ENCODE data around the gene SEC23B. TPM values are rescaled to one million over a fixed set of nuclear protein-coding genes. Genes with fewer than 3 reads are reported as not detected.
"Not testable (repeated sequence)": the region's sequence is repeated elsewhere in the genome, so short reads cannot be mapped to it uniquely, and the experiment has no call there.

Gene SEC23B
- polyA plus RNA-seq, 1 donor (not counting 4 experiments of a cell fraction or from before 2014, with no cell fraction given) = 102 TPM

DNA sequence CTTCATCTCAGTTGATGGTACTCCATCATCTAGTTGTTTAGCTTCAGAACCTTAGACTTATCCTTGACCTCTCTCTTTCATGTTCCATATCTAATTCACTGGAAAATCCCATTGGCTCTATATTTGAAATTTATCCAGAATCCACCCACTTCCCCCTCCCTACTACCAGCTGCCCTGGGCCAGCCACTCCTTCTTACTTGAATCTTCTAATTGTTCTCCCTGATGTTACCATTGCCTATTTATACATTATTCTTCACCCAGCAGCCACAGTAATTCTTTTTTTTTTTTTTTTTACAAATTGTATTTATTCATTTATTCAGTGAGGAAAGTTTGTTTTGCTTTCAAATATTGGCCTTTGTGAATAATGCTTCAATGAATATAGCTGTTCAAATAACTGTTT, 8.2 kb downstream of the SEC23B start:
- H3K9ac ChIP-seq (ENCODE audit: control insufficient read depth, extremely low read depth, insufficient read depth, low read length) = no peak overlapping the region
- no peak overlapping the region for H3K4me2 ChIP-seq (ENCODE audit: control insufficient read depth, extremely low read depth, insufficient read depth, low read depth, low read length)
- no peaks in the 10 kb centered on the region for H3K9me1 ChIP-seq (ENCODE audit: control insufficient read depth, extremely low read depth, insufficient read depth, low read length)
- H3K9me3 ChIP-seq (ENCODE audit: control insufficient read depth, low read depth, low read length) = no peaks in the 10 kb centered on the region
- H3K79me2 ChIP-seq (ENCODE audit: control insufficient read depth, insufficient read depth, low read length) = peaks cover 23% of the 10 kb centered on the region
- no peaks in the 10 kb centered on the region for H3K4me1 ChIP-seq (ENCODE audit: control insufficient read depth, extremely low read depth, insufficient read depth, low read length)
- no peak for DNase-seq (ENCODE audit: low read depth, low spot score)
- TF ChIP-seq, protein P1, sequence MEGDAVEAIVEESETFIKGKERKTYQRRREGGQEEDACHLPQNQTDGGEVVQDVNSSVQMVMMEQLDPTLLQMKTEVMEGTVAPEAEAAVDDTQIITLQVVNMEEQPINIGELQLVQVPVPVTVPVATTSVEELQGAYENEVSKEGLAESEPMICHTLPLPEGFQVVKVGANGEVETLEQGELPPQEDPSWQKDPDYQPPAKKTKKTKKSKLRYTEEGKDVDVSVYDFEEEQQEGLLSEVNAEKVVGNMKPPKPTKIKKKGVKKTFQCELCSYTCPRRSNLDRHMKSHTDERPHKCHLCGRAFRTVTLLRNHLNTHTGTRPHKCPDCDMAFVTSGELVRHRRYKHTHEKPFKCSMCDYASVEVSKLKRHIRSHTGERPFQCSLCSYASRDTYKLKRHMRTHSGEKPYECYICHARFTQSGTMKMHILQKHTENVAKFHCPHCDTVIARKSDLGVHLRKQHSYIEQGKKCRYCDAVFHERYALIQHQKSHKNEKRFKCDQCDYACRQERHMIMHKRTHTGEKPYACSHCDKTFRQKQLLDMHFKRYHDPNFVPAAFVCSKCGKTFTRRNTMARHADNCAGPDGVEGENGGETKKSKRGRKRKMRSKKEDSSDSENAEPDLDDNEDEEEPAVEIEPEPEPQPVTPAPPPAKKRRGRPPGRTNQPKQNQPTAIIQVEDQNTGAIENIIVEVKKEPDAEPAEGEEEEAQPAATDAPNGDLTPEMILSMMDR (optimal IDR thresholded peaks at IDR 0.05 in 1 of 3, IDR thresholded peaks at IDR 0.05 in 1 of 3, conservative IDR thresholded peaks at IDR 0.05 in 1 of 3; ENCODE audit: extremely low read depth in 1 of 3, insufficient read depth in 2 of 3, low read length in 3 of 3) = no peak
- TF ChIP-seq EZH2 (IDR thresholded peaks at IDR 0.05; ENCODE audit: low read length) = no peak
- H3K27me3 ChIP-seq (ENCODE audit: control insufficient read depth, extremely low read depth, insufficient read depth, low read length) = no peaks in the 10 kb centered on the region
- FAIRE-seq = no peak
- dilution Hi-C loops (cut with MboI; ENCODE audit: extremely low pct_ligation_motif_present, low sequenced_read_pairs) = no loop called here
- no peak overlapping the region for H3K27ac ChIP-seq (ENCODE audit: control insufficient read depth, insufficient read depth, low read length)
- H2AFZ ChIP-seq (ENCODE audit: control insufficient read depth, low read length) = no peak overlapping the region
- H4K20me1 ChIP-seq (ENCODE audit: control insufficient read depth, extremely low read depth, insufficient read depth, low read length) = no peaks in the 10 kb centered on the region
- H3K4me3 ChIP-seq (ENCODE audit: control insufficient read depth in 2 of 3, extremely low read depth in 1 of 3, insufficient read depth in 2 of 3, low read depth in 1 of 3, low read length in 3 of 3) = no peak overlapping the region
- peaks cover 10 to 15% of the 10 kb centered on the region in 2 experiments for H3K36me3 ChIP-seq (ENCODE audit: control insufficient read depth in 2 of 2, extremely low read depth in 1 of 2, insufficient read depth in 2 of 2, low read length in 2 of 2)

DNA sequence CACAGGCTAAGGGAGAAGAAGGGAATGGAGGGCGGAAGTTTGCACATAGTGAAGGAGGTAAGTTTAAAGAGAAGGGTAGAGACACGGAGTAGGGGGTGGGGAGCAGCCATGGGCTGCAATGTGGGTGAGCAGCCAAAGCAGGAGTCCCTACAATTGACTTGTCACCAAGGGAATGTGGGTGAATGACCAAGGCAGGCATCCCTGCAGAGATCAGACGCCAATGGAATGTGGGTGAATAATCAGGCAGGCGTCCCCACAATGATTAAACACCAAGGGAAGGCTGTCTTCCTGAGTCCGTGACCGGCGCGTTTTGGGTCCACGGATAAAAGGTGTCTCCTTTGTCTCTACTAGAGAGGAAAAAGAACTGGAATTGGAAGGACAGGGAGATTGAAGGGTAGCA, 14.3 kb downstream of the SEC23B start:
- H3K27ac ChIP-seq (ENCODE audit: control insufficient read depth, insufficient read depth, low read length); H4K20me1 ChIP-seq (ENCODE audit: control insufficient read depth, extremely low read depth, insufficient read depth, low read length); H2AFZ ChIP-seq (ENCODE audit: control insufficient read depth, low read length); FAIRE-seq; DNase-seq (ENCODE audit: low read depth, low spot score); H3K4me3 ChIP-seq (ENCODE audit: control insufficient read depth in 2 of 3, extremely low read depth in 1 of 3, insufficient read depth in 2 of 3, low read depth in 1 of 3, low read length in 3 of 3); H3K4me2 ChIP-seq (ENCODE audit: control insufficient read depth, extremely low read depth, insufficient read depth, low read depth, low read length); H3K27me3 ChIP-seq (ENCODE audit: control insufficient read depth, extremely low read depth, insufficient read depth, low read length); H3K9ac ChIP-seq (ENCODE audit: control insufficient read depth, extremely low read depth, insufficient read depth, low read length); H3K79me2 ChIP-seq (ENCODE audit: control insufficient read depth, insufficient read depth, low read length); dilution Hi-C loops (cut with MboI; ENCODE audit: extremely low pct_ligation_motif_present, low sequenced_read_pairs); H3K9me3 ChIP-seq (ENCODE audit: control insufficient read depth, low read depth, low read length); H3K9me1 ChIP-seq (ENCODE audit: control insufficient read depth, extremely low read depth, insufficient read depth, low read length): not testable (repeated sequence)
- H3K36me3 ChIP-seq (ENCODE audit: control insufficient read depth in 2 of 2, extremely low read depth in 1 of 2, insufficient read depth in 2 of 2, low read length in 2 of 2) = peaks cover 13 to 28% of the 10 kb centered on the region in 2 experiments
- H3K4me1 ChIP-seq (ENCODE audit: control insufficient read depth, extremely low read depth, insufficient read depth, low read length) = peaks cover 18% of the 10 kb centered on the region

DNA sequence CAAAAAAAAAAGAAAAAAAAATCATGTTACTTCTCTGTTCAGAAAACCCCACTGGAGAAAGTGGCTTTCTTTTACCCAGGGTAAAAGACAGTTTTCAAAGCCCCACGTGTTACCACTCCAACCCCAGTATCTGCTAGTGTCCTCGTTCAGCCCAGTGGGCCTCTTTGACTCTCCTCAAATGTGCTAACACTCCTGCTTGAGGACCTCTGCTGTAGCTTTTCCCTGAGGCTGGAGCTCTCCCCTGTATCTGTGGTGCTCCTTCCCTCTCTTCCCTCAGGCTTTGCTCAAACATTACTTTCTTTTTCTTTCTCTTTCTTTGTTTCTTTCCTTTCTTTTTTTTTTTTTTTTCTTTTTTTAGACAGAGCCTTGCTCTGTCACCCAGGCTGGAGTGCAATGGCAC, 15.3 kb downstream of the SEC23B start:
- Histone ChIP-seq H3K79me2 (ENCODE audit: control insufficient read depth, insufficient read depth, low read length) (peaks cover 8% of the 10 kb centered on the region), H3K4me1 (ENCODE audit: control insufficient read depth, extremely low read depth, insufficient read depth, low read length) (peaks cover 23% of the 10 kb centered on the region), H3K4me2 (ENCODE audit: control insufficient read depth, extremely low read depth, insufficient read depth, low read depth, low read length) (no peak overlapping the region), H3K9me3 (ENCODE audit: control insufficient read depth, low read depth, low read length) (no peaks in the 10 kb centered on the region), H3K9me1 (ENCODE audit: control insufficient read depth, extremely low read depth, insufficient read depth, low read length) (no peaks in the 10 kb centered on the region), H3K9ac (ENCODE audit: control insufficient read depth, extremely low read depth, insufficient read depth, low read length) (no peak overlapping the region), H2AFZ (ENCODE audit: control insufficient read depth, low read length) (no peak overlapping the region), H4K20me1 (ENCODE audit: control insufficient read depth, extremely low read depth, insufficient read depth, low read length) (no peaks in the 10 kb centered on the region), H3K4me3 (ENCODE audit: control insufficient read depth in 2 of 3, extremely low read depth in 1 of 3, insufficient read depth in 2 of 3, low read depth in 1 of 3, low read length in 3 of 3) (no peak overlapping the region), H3K27ac (ENCODE audit: control insufficient read depth, insufficient read depth, low read length) (no peak overlapping the region), H3K36me3 (ENCODE audit: control insufficient read depth in 2 of 2, extremely low read depth in 1 of 2, insufficient read depth in 2 of 2, low read length in 2 of 2) (peaks cover 17 to 36% of the 10 kb centered on the region in 2 experiments), H3K27me3 (ENCODE audit: control insufficient read depth, extremely low read depth, insufficient read depth, low read length) (no peaks in the 10 kb centered on the region)
- DNase-seq (ENCODE audit: low read depth, low spot score) = no peak
- no peak for FAIRE-seq
- TF ChIP-seq EZH2 (IDR thresholded peaks at IDR 0.05; ENCODE audit: low read length) = no peak
- TF ChIP-seq, protein P1 (optimal IDR thresholded peaks at IDR 0.05 in 1 of 3, IDR thresholded peaks at IDR 0.05 in 1 of 3, conservative IDR thresholded peaks at IDR 0.05 in 1 of 3; ENCODE audit: extremely low read depth in 1 of 3, insufficient read depth in 2 of 3, low read length in 3 of 3) = no peak
- dilution Hi-C loops (cut with MboI; ENCODE audit: extremely low pct_ligation_motif_present, low sequenced_read_pairs) = no loop called here

Measured in keratinocyte (primary cell).